HT1080 (cell line): ENCODE data around the gene KDM5A. TPM values are rescaled to one million over a fixed set of nuclear protein-coding genes. Genes with fewer than 3 reads are reported as not detected.
"Not testable (repeated sequence)": the region's sequence is repeated elsewhere in the genome, so short reads cannot be mapped to it uniquely, and the experiment has no call there.

Source experiments
- DNase-seq: peaks from one replicate; pipeline ENCODE4 v3.0.0-alpha.2; 2015; ENCODE audit warnings: low read depth
- total RNA-seq: library from RNA; depleted of rRNA; stranded (reverse); fragments of >200 nt; shearing (Covaris generic); gene quantifications from 2 replicates; pipeline ENCODE4 v1.2.3, GENCODE V29; 2014; rRNA removed

KDM5A gene
- total RNA-seq, 1 experiment from 2014 or later = 32.3 TPM

- no peak for DNase-seq
Measured at GRCh38 chr12:241266-241665, 147.9 kb downstream of the KDM5A start.

GRCh38 chr12:240566-240965, 148.6 kb downstream of the KDM5A start:
- DNase-seq = no peak

GRCh38 chr12:238736-239398, 150.3 kb downstream of the KDM5A start:
- DNase-seq = no peak

- DNase-seq = no peak
Measured at GRCh38 chr12:238116-238515, 151.0 kb downstream of the KDM5A start.

- DNase-seq = no peak
Measured at GRCh38 chr12:237026-237815, 151.9 kb downstream of the KDM5A start.

- no peak for DNase-seq
Measured at GRCh38 chr12:236445-236844, 152.7 kb downstream of the KDM5A start.

GRCh38 chr12:235967-236366, 153.2 kb downstream of the KDM5A start:
- DNase-seq = not testable (repeated sequence)

GRCh38 chr12:234891-235415, 154.2 kb downstream of the KDM5A start:
- no peak for DNase-seq

- no peak for DNase-seq
Measured at GRCh38 chr12:234019-234418, 155.1 kb downstream of the KDM5A start.

- DNase-seq = no peak
Measured at GRCh38 chr12:233615-233968, 155.5 kb downstream of the KDM5A start.

GRCh38 chr12:232731-233614, 156.1 kb downstream of the KDM5A start:
- no peak for DNase-seq

GRCh38 chr12:230925-231671, 158.0 kb downstream of the KDM5A start:
- no peak for DNase-seq

Other genes with a start within 250 kb of the KDM5A start
- gene SLC6A12, start 175.2 kb downstream of the KDM5A start, total RNA-seq = not detected in 2 replicates
- gene SLC6A13, start 126.5 kb downstream of the KDM5A start, total RNA-seq = 0.20 TPM in 1 of 2 replicates, not detected in the other
- gene CCDC77, start 12.3 kb upstream of the KDM5A start, total RNA-seq = 15.3 and 18.7 TPM in 2 replicates
- 0.27 and 0.50 TPM in 2 replicates for gene B4GALNT3, start 70.6 kb upstream of the KDM5A start, total RNA-seq